HG03571 (cell line): ENCODE results near the gene TMEM185B.
"Not testable (repeated sequence)": the region's sequence is repeated elsewhere in the genome, so short reads cannot be mapped to it uniquely, and the experiment has no call there.

Experiments used
- ATAC-seq: cut with Tn5 transposase; IDR thresholded peaks from one replicate; pipeline ENCODE4 v1.9.1; 2021; ENCODE audit not compliant: unreplicated experiment

TMEM185B gene

GRCh38 chr2:120208381-120209353 lies 14.5 kb downstream of the TMEM185B start:
- no peak for ATAC-seq

DNA sequence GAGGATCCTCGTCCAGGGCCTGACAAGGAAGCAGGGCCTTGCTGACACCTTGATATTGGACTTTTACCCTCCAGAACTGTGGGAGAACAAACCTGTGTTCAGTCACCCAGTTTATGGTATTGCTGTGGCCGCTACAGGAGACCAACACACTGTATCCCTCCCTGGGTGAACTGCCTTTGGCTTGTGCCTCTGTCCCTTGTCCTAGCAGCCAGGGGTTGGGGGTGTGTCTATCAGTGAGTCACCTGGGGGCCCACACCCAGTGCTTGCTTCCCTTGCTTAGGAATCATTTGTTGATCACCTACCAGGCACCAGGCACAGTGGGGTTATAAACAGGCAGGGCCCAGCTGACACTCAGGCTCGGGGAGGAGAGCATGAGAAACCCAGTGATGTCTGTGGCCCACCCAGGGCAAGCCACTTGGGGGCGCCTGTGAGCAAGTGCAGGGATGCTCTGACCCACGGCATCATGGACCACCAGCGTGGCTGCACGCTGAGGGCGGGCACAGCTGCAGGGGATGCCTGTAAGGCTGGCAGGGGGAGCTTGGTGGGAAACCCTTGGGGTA lies 17.1 kb downstream of the TMEM185B start:
- no peak for ATAC-seq

DNA sequence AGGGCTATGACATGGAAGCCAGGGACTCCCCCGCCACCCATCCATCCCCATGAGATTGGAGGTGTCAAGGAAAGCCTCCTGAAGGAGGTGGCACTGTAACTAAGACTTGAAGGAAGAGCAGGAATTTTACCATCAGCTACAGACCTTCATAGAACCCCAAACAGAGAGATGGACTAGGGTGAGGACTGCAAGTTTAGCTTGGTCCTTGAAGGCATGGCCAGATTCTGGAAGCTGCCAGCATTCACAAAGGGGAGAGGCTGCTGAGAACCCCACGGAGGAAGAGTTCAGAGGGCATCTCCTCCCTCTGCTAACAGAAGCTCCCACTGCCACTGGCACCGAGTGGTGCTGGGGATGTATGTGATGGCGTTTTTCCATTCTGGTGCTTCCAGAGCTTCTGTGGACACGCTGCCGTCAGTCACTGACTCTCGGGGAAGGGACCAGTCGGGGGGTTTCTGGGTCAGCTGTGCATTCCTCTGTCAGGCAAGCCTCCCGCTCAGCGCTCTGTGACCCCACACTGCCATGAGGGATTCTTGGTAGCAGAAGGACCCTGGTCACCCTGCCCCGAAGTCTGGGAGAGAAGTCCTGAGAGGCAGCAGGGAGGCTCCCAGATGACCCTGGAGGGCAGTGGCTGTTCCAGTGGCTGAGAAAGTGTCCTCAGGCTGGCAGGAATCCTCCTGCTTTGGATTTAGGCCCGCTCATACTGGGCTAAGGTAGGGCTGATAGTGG lies 18.1 kb downstream of the TMEM185B start:
- ATAC-seq = no peak

GRCh38 chr2:120204417-120204816 lies 18.8 kb downstream of the TMEM185B start:
- ATAC-seq = no peak

DNA sequence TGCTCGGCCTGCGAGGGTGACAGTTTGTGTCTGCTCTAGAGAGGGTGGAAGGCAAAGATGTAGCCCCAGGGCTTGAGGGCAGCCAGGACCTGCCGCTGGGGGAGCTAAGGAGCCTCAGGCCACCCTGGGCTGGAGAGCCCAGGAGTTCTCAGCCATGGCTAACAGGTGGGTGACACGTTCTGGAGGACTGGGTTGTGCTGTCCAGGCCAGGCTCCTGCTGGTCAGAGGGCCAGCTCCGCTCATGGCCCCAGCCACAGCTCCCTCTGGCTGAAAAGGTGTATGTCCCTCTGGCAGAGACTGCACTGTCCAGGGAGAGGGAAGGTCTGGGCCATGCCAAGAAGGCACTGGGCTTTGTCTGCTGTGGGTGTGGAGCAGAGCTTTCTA lies 19.2 kb downstream of the TMEM185B start:
- no peak for ATAC-seq

DNA sequence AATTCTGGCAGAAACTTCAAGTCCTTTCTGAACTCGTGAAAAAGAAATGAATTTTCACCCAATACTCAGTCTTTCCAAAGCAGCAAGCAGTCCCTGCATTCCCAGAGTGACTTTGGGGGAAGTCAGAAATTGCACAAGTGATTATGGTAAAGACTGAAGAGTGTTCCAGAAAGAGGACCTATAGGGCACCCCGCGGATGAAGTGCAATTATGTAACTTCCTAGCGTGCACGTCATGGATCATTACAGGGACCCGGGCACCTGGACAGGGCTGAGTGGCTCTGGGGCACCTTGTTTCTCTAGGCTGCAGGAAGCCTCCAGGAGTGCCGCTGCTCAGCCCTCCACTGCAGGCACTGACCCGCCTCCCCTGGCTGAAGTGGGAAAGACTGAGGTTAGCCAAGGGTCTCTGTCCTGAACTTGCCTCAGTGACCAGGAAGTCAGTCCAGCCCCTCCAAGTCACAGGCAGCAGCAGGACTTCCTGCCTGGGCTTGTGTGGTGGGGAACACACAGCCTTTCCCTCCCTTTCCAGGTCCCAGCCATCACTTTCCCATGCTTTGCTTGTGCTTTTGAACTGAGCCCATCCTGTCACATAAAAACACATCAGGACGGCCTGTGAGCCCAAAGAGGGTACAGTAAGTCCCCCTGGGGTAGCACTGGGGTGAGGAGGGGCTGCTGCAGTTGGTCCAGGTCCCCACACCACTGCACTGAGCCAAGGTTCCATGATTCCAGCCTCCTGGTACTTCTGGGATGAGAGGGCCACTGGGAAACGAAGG lies 19.8 kb downstream of the TMEM185B start:
- ATAC-seq = no peak

GRCh38 chr2:120199817-120200459 lies 23.3 kb downstream of the TMEM185B start:
- not testable (repeated sequence) for ATAC-seq

DNA sequence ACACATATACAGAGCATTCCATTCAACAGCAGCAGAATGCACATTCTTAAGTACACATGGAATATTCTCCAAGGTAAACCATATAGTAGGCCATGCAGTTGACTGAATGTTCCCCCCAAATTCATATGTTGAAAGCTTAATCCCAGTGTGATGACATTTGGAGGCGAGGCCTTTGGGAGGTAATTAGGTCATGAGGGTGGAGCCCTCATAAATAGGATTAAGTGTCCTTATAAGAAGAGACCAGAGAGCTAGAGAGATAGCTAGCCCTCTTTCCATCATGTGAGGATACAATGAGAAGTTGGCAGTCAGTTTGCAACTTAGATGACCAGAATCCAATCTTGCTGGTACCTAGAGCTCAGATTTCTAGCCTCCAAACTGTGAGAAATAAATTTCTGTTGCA lies 27.6 kb downstream of the TMEM185B start:
- ATAC-seq = no peak

DNA sequence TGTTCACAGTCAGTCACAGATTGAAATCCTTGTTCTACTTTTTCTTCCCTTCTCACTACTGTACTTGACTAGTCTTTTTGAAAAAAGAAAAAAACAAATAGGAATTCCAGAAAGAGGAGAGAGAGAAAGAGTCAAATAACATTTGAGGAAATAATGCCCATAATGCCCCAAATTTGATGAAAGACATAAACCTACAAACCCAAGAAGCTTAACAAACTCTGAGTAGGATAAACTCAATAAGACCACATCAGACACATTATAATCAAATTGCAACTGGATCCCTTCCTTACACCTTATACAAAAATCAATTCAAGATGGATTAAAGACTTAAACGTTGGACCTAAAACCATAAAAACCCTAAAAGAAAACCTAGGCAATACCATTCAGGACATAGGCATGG lies 30.9 kb downstream of the TMEM185B start:
- ATAC-seq = no peak

DNA sequence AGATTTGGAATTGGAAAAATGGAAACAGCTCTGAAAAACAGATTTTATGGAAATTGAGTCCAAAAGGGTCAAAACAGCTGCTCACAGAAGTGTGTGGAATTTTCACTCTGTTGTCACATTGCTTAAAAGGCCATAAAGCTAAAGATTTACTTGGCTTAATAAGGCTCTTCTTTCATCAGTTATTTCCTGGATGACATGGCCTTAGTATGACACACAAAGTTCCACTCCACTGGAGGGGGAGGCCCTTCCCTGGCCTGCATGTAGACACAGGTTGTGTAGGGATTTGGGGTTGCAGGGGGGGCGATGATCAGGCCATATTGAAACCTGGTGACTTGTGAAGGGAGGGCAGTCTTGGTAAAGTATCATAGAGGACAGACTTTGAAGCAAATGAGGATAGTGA lies 34.0 kb downstream of the TMEM185B start:
- ATAC-seq = no peak

DNA sequence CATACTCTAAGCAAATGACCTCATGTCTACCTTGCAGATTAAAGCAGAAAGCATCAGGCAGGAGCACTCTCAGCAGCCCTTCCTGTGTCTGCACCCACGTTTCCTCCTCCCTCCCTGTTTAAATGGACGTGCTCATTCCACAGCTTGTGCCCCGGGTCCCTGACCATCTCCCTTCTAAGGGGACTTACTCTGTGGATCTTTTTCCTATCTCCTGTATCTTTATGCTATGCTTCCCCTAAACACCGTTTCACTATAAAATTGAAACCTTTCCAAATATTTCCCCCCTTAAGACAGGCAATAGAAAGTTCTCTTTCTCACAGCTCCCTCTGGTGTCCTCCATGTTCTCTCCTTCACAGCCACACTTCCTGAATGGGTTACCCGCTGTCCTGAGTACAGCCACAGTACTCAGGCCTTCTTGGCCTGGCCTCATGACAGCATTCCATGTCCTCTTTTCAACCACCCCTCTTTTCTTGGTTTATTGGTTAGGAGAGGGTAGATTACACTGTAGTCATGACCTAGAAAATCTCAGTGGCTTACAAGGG lies 41.1 kb downstream of the TMEM185B start:
- ATAC-seq = no peak

- ATAC-seq = no peak
Measured at GRCh38 chr2:120180066-120180465, 43.1 kb downstream of the TMEM185B start.

DNA sequence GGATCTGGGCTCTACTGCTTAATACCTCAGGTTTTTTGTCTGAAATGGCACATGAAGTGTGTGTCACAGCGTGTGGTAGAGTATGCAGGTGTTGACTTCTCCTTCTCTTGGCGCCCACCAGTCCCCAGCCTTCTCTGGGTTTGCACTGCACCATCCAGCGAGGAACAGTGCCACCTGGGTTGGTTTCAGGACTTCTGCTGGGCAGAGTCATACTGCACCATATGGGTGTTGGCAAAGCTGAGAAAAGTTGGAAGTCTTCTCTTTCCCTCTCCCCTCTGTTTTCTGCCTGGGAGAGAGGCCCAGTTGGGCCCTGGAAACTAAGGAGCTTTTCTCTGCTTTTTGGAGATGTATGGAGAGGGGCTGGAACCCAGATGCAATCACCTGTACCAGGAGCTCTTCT lies 43.8 kb downstream of the TMEM185B start:
- no peak for ATAC-seq

DNA sequence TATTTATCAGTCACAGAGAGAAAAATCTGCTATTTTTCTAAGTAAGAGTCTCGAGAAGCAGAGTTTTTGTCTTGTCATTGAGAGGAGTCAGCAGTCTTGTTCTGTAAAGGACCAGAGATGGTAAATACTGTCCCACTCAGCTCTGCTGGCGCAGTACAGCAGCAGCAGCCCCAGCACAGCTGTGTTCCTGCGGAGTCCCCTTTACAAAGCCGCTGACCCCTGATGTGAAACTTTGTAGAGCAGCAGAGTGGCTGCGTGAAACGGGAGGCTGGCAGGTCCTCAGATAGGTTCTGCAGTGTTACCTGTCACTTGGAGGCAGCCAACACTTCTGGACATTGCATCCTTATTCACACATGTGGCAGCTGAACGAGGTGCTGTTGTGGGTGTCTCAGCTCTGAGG lies 45.2 kb downstream of the TMEM185B start:
- ATAC-seq = no peak

- peak; percentile 96 for ATAC-seq
Measured at GRCh38 chr2:120177001-120177621, 46.1 kb downstream of the TMEM185B start.

GRCh38 chr2:120176526-120176925 lies 46.7 kb downstream of the TMEM185B start:
- no peak for ATAC-seq

DNA sequence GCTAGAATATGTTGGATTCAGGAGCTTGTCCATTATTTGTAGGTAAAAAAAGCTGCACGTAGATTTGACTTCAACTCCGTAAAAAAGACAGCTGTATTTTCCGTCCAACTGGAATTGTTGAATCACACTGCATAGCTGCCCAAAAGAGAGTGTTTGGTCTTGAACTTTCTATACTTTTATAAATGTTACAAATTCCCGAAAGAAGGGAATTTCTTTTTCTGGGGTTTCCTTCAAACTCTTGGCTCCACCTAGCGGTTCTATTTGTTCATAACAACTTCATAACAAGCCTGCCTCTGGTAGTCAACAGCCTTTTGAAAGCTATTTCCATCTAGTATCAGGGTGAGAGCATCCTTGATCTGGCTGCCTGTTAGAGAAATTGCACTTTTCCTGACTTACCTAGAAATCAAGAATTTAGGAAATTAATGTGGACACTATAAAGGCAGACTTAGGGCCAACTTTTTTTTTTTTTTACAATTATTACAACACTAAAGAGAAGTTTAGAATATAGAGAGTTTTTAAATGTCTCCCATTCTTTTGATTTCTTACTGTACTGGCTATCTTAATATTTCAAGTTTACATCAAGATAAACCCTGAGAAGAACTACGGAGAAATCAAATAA lies 48.1 kb downstream of the TMEM185B start:
- no peak for ATAC-seq
